GM19463 (cell line): ENCODE data around the gene GDPGP1.
"Not testable (repeated sequence)": the region's sequence is repeated elsewhere in the genome, so short reads cannot be mapped to it uniquely, and the experiment has no call there.

Source experiments
- ATAC-seq: cut with Tn5 transposase; IDR thresholded peaks from one replicate; pipeline ENCODE4 v1.9.1; 2021; ENCODE audit warnings: mild to moderate bottlenecking, moderate library complexity; ENCODE audit not compliant: unreplicated experiment

GDPGP1 gene

GRCh38 chr15:90234096-90234988, at the start of gene GDPGP1:
TSS of gene GDPGP1 (plus strand) at chr15:90234209. CDS start at chr15:90240909, 6,700 bp downstream.
- ATAC-seq = peak; percentile 67

GRCh38 chr15:90184786-90185704, 49.0 kb upstream of the GDPGP1 start:
- ATAC-seq = peak; percentile 82

GRCh38 chr15:90187257-90187868, 46.6 kb upstream of the GDPGP1 start:
- no peak for ATAC-seq

GRCh38 chr15:90188065-90188464, 45.9 kb upstream of the GDPGP1 start:
- not testable (repeated sequence) for ATAC-seq

GRCh38 chr15:90188914-90189748, 44.9 kb upstream of the GDPGP1 start:
- ATAC-seq = no peak

GRCh38 chr15:90189781-90190467, 44.1 kb upstream of the GDPGP1 start:
- ATAC-seq = no peak

- ATAC-seq = peak; percentile 38
Observed at GRCh38 chr15:90190606-90191343, 43.2 kb upstream of the GDPGP1 start.

GRCh38 chr15:90191344-90191687, 42.7 kb upstream of the GDPGP1 start:
- ATAC-seq = peak; percentile 10

GRCh38 chr15:90191794-90192509, 42.1 kb upstream of the GDPGP1 start:
- ATAC-seq = peak; percentile 68

GRCh38 chr15:90192961-90193786, 40.8 kb upstream of the GDPGP1 start:
- no peak for ATAC-seq

GRCh38 chr15:90194655-90195054, 39.4 kb upstream of the GDPGP1 start:
- ATAC-seq = no peak

- peak; percentile 1 for ATAC-seq
Observed at GRCh38 chr15:90200534-90201129, 33.4 kb upstream of the GDPGP1 start.

- ATAC-seq = peak; percentile 79
Observed at GRCh38 chr15:90201130-90201943, 32.7 kb upstream of the GDPGP1 start, which contains the start of gene SEMA4B. TSS of gene SEMA4B (plus strand) at chr15:90201330. CDS start at chr15:90201579, 249 bp downstream.

- ATAC-seq = no peak
Observed at GRCh38 chr15:90201944-90202375, 32.0 kb upstream of the GDPGP1 start.

GRCh38 chr15:90202929-90203328, 31.1 kb upstream of the GDPGP1 start:
- no peak for ATAC-seq

GRCh38 chr15:90203473-90203872, 30.5 kb upstream of the GDPGP1 start:
- ATAC-seq = no peak
